GM21423 (cell line): ENCODE results near the gene FANCD2.
"Not testable (repeated sequence)": the region's sequence is repeated elsewhere in the genome, so short reads cannot be mapped to it uniquely, and the experiment has no call there.

ENCODE experiments used
- ATAC-seq: cut with Tn5 transposase; IDR thresholded peaks from one replicate; pipeline ENCODE4 v1.9.1; 2021; ENCODE audit warnings: mild to moderate bottlenecking, moderate library complexity; ENCODE audit not compliant: unreplicated experiment

Gene FANCD2

GRCh38 chr3:10093678-10094077 lies 67.4 kb downstream of the FANCD2 start:
- ATAC-seq = no peak

GRCh38 chr3:10099041-10099440 lies 72.8 kb downstream of the FANCD2 start:
- ATAC-seq = no peak

DNA sequence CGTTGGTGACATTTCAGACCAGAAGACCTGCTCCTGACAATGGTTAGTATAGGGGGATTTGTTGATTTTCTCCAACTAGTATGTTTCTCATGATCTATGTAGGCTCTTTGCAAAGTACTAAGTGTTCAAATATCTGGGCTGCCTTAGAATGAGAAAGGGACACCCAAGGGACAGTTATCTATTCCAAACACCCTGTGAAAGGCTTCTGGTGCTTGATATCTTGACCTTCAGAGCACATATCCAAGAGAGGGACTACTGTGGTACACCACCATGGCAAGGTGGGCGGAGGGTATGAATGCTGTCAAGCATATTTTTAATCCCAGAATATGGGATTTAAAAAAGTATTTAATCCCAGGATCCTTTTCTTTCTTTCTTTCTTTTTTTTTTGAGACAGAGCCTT lies 80.7 kb downstream of the FANCD2 start:
- ATAC-seq = no peak

GRCh38 chr3:10108091-10108490 lies 81.9 kb downstream of the FANCD2 start, which contains the start of gene FANCD2OS:
TSS of gene FANCD2OS (minus strand) at chr3:10108255. CDS start at chr3:10104774, 3,481 bp downstream.
- no peak for ATAC-seq

DNA sequence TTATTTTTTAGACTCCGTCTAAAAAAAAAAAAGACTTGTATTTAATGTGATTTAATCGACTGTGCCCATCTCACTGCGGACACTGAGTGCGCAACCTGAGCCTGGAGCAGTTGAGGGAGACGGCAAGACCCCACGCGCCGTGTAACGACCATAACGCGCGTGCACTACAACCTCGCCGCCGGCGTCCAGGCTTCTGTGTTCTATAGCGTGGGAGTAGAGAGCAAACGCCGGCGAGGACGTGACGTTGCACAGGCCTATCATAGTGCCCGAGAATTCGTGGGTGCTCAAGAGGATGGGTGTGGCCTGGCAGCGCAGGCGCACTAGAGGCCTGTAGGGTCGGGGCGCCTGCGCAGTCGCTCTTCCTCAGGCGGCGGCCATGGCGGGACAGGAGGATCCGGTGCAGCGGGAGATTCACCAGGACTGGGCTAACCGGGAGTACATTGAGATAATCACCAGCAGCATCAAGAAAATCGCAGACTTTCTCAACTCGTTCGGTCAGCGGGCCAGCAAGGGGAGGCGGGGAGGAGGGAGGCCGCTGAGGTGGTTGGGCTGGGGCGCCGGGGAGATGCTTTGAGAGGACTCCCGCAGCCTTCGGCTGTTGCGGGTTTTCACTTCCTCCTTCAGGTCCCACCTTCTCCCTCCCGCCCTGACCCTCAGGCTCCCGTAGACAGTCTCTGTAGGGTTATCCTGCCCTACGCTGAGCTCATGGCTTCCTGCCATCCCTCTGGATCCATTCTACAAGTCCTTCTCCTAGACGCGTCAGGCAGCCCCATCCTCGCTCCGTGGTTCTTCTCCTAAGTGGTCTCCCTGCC lies 89.3 kb downstream of the FANCD2 start, which contains the start of gene BRK1:
TSS of gene BRK1 (plus strand) at position 350 of the 812 bp plus-strand sequence. CDS start at position 377, 27 bp downstream.
- ATAC-seq = peak; percentile 96

GRCh38 chr3:10116138-10116460 lies 89.9 kb downstream of the FANCD2 start:
- ATAC-seq = peak; percentile 20

DNA sequence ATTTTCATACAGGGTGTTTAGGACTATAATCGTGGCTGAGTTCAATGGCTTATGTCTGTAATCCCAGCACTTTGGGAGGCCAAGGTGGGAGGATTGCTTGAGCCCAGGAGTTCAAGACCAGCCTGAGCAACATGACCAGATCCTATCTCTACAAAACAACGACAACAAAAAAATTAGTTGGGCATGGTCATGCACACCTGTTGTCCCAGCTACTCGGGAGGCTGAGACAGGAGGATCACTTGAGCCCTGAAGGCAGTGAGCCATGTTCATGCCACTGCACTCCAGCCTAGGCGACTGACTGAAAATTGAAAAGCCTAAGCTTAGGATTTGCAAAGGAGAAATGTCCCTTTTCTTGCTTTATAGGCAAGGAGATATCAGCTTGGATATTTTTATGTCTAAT lies 90.7 kb downstream of the FANCD2 start:
- ATAC-seq = no peak

DNA sequence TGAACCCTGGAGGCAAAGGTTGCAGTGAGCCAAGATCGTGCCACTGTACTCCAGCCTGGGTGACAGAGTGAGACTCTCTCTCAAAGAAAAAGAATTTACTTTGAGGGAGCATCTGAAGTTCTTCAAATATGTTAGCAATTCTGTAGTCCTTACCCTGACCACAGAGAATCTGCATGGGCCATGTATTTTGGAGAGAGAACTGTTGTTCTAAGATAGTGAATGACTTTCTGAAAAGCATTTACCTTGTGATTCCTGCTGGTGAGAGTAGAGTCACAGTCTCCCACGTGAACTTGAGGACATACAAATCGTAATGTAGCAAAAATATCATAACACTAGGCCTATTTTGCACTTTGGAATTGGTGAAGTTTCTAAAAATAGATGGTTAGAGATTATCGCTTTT lies 93.1 kb downstream of the FANCD2 start:
- no peak for ATAC-seq

DNA sequence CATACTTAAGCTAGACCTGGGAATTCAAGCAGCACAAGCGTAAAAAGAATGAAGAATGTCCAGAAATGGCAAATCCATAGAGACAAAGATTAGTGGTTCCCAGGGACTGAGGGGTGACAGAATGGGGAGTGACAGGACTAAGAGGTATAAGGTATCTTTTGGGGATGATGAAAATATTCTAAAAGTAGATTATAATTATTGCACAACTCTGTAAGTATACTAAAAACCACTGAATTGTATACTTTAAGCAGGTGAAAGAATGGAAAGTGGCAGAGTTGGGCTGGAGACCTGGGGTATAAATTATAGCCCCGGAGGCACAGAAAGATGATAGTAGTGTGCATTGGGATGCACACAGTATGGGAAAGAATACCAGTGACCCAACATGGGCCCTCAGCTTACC lies 94.8 kb downstream of the FANCD2 start:
- ATAC-seq = no peak

DNA sequence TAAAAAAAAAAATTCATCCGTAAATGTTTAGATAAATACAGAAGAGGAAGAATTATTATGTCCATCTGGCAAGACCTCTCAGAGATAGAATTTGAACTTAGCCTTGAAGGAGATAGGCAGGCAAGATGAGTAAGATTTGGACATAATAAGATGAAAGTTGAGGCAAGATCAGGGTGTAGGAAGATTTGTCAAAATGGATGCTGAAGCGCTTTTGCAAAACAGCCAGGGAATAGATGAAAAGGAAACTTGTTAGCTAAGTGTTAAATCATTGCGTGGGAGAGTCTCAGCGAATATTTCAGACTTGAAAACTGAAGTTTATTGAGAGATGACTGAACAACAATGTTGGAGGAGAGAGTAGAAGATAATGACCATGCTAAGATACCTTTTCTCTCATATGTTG lies 96.5 kb downstream of the FANCD2 start:
- no peak for ATAC-seq

GRCh38 chr3:10135872-10136271 lies 109.6 kb downstream of the FANCD2 start:
- ATAC-seq = not testable (repeated sequence)

GRCh38 chr3:10136426-10137005 lies 110.3 kb downstream of the FANCD2 start:
- no peak for ATAC-seq

- no peak for ATAC-seq
Observed at GRCh38 chr3:10137178-10137577, 110.9 kb downstream of the FANCD2 start.

- no peak for ATAC-seq
Observed at GRCh38 chr3:10140996-10141546, 114.8 kb downstream of the FANCD2 start.

DNA sequence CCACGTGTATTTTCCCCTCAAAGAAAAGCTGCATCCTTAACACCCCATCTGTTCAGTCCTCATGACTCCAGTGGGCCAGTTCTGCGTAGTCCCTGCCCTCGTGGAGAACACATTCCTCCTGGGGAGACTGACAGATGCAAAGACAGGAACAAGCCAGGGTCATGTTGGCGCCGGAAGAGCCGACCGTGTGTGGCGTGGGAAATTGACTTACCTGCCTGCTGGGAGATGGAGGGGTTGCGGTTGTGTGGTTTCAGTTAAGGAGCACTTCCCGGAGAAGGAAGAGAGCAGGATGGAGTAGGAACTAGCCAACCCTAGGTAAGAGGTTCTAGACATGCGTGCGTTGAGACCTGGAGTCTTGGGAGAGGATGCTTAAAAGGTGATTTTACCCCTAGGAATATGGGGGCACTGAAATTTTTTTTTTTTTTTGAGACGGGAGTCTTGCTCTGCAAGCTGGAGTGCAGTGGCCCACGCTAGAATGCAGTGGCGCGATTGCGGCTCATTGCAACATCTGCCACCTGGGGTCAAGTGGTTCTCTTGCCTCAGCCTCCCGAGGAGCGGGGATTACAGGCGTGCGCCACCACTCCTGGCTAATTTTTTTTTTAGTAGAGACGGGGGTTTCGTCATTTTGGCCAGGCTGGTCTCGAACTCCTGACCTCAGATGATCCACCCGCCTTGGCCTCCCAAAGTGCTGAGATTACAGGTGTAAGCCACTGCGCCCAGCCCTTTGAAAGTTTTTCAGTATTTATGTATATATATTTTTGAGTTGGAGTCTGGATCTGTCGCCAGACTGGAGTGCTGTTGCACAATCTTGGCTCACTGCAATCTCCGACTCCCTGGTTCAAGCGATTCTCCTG lies 116.7 kb downstream of the FANCD2 start:
- ATAC-seq = no peak

DNA sequence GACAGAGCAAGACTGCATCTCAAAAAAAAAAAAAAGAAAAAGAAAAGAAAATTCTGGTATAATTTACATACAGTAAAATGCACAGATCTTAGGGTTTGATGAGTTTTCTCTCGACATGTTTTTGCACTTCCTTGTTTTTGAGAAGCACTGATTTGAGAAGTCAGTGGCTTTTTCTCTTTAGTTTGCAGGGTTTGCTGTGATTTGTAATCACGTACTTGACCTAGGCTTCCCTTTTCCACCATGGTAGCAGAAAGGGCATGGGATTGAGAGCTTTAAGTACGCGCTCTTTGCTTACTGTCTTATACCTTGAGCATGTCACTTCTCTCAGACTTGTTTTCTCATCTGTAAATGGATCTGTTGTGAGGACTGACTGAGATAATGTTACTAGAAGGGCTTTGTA lies 119.4 kb downstream of the FANCD2 start:
- no peak for ATAC-seq

DNA sequence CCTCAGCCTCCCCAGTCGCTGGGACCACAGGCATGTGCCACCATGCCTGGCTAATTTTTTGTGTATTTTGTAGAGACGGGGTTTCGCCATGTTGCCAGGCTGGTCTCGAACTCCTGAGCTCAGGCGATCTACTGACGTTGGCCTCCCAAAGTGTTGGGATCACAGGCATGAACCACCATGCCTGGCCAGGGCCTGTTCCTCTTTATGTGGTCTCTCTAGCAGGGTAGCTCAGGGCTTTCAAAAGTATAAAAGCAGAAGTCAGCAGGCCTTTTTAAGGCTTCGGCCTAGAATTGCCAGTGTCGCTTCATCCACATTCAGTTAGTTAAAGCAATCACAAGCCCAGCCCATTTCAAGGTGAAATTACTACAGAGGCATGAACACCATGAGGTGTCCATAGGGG lies 123.0 kb downstream of the FANCD2 start:
- no peak for ATAC-seq

- ATAC-seq = no peak
Observed at GRCh38 chr3:10150987-10151386, 124.8 kb downstream of the FANCD2 start.
